Astrocyte (in vitro differentiated cells and primary cell): ENCODE measurements around the gene TTLL8. TPM values are rescaled to one million over a fixed set of nuclear protein-coding genes. Genes with fewer than 3 reads are reported as not detected.

ENCODE experiments used
- DNase-seq: peaks from one replicate; pipeline ENCODE4 v3.0.0-alpha.2; 2010; ENCODE audit warnings: low read depth
- FAIRE-seq: peaks from 2 replicates; lab custom pipeline; 2011; peaks lifted over from hg19 to GRCh38; lab: Jason Lieb, UNC
- H2AFZ ChIP-seq: 2 replicates; pipeline ENCODE4 v1.6.0; 2012; ENCODE audit warnings: low read depth, low read length, inconsistent platforms
- H3K27ac ChIP-seq: 2 replicates; pipeline ENCODE4 v1.5.1; 2011; ENCODE audit warnings: low read depth, low read length, inconsistent platforms
- H3K27me3 ChIP-seq: 2 replicates; pipeline ENCODE4 v1.6.0; 2011; ENCODE audit warnings: low read length, inconsistent platforms; ENCODE audit not compliant: insufficient read depth
- H3K36me3 ChIP-seq: 2 replicates; pipeline ENCODE4 v1.5.1; 2011; ENCODE audit warnings: low read length, inconsistent platforms; ENCODE audit not compliant: insufficient read depth
- H3K4me1 ChIP-seq: 2 replicates; pipeline ENCODE4 v1.5.1; 2011; ENCODE audit warnings: low read length, inconsistent platforms; ENCODE audit not compliant: insufficient read depth
- H3K4me2 ChIP-seq: 2 replicates; pipeline ENCODE4 v1.6.0; 2012; ENCODE audit warnings: low read length, inconsistent platforms
- H3K4me3 ChIP-seq: 2 replicates; pipeline ENCODE4 v1.5.1; 2011; ENCODE audit warnings: low read depth, mild to moderate bottlenecking, low read length, inconsistent platforms; ENCODE audit not compliant: insufficient read depth
- H3K79me2 ChIP-seq: 2 replicates; pipeline ENCODE4 v1.6.0; 2012; ENCODE audit warnings: mild to moderate bottlenecking, low read length, inconsistent platforms; ENCODE audit not compliant: insufficient read depth
- H3K9ac ChIP-seq: 2 replicates; pipeline ENCODE4 v1.6.0; 2012; ENCODE audit warnings: mild to moderate bottlenecking, low read length, inconsistent platforms
- H3K9me3 ChIP-seq: 2 replicates; pipeline ENCODE4 v1.5.1; 2012; ENCODE audit warnings: low read depth, mild to moderate bottlenecking, low read length, inconsistent platforms; ENCODE audit not compliant: insufficient read depth
- H4K20me1 ChIP-seq: 2 replicates; pipeline ENCODE4 v1.6.0; 2012; ENCODE audit warnings: low read length, inconsistent platforms; ENCODE audit not compliant: insufficient read depth
- H3K27ac Mint-ChIP-seq: one replicate; pipeline ENCODE4 v1.8.0; 2021; ENCODE audit warnings: mild to moderate bottlenecking, mixed read lengths; ENCODE audit not compliant: unreplicated experiment
- H3K27me3 Mint-ChIP-seq: one replicate; pipeline ENCODE4 v1.8.0; 2021; ENCODE audit warnings: low read depth, mixed read lengths; ENCODE audit not compliant: unreplicated experiment
- H3K36me3 Mint-ChIP-seq: one replicate; pipeline ENCODE4 v1.8.0; 2021; ENCODE audit warnings: low read depth, mixed read lengths; ENCODE audit not compliant: unreplicated experiment
- H3K4me1 Mint-ChIP-seq: one replicate; pipeline ENCODE4 v1.8.0; 2021; ENCODE audit warnings: low read depth, mixed read lengths; ENCODE audit not compliant: unreplicated experiment
- H3K4me3 Mint-ChIP-seq: one replicate; pipeline ENCODE4 v1.8.0; 2021; ENCODE audit warnings: mild to moderate bottlenecking, moderate library complexity, mixed read lengths; ENCODE audit not compliant: unreplicated experiment
- H3K9me3 Mint-ChIP-seq: one replicate; pipeline ENCODE4 v1.8.0; 2021; ENCODE audit warnings: mild to moderate bottlenecking, mixed read lengths; ENCODE audit not compliant: unreplicated experiment
- CTCF ChIP-seq: IDR thresholded peaks from 2 replicates; pipeline ENCODE4 v1.5.1; 2011; ENCODE audit warnings: low read depth, mild to moderate bottlenecking, inconsistent platforms, low read length, moderate library complexity; ENCODE audit not compliant: insufficient read depth
- EZH2 ChIP-seq: IDR thresholded peaks from 2 replicates; pipeline ENCODE4 v1.6.1; 2012; ENCODE audit warnings: mild to moderate bottlenecking, low read length, inconsistent platforms; ENCODE audit not compliant: insufficient read depth
- total RNA-seq: library from RNA; stranded (reverse); gene quantifications from 2 replicates; pipeline ENCODE4 v1.2.1, GENCODE V29; 2021

Gene TTLL8
- total RNA-seq, 1 donor from 2014 or later: not detected

GRCh38 chr22:49973018-49973961 lies 84.8 kb downstream of the TTLL8 start:
- Mint-ChIP-seq H3K4me3 (no peak overlapping the region), H3K4me1 (peaks cover 5% of the 10 kb centered on the region), H3K27ac (no peak overlapping the region), H3K36me3 (peaks cover 3% of the 10 kb centered on the region), H3K9me3 (peaks cover 2% of the 10 kb centered on the region), H3K27me3 (peaks cover 3% of the 10 kb centered on the region)
- no peak for FAIRE-seq
- H3K9ac ChIP-seq: no peak overlapping the region
- H2AFZ ChIP-seq: no peak overlapping the region
- H3K36me3 ChIP-seq: no peaks in the 10 kb centered on the region
- no peaks in the 10 kb centered on the region for H4K20me1 ChIP-seq
- no peak overlapping the region for H3K27ac ChIP-seq
- peak; percentile 39 for DNase-seq
- H3K4me3 ChIP-seq: no peak overlapping the region
- peaks cover 16% of the 10 kb centered on the region for H3K4me1 ChIP-seq
- no peaks in the 10 kb centered on the region for H3K9me3 ChIP-seq
- no peak overlapping the region for H3K4me2 ChIP-seq
- TF ChIP-seq EZH2: no peak
- no peak for TF ChIP-seq CTCF
- no peaks in the 10 kb centered on the region for H3K27me3 ChIP-seq
- H3K79me2 ChIP-seq: no peaks in the 10 kb centered on the region

- H3K27me3 Mint-ChIP-seq: peaks cover 2% of the 10 kb centered on the region
- H3K4me1 Mint-ChIP-seq: peaks cover 5% of the 10 kb centered on the region
- Histone ChIP-seq H3K79me2 (no peaks in the 10 kb centered on the region), H3K4me2 (no peak overlapping the region), H3K27ac (no peak overlapping the region), H3K36me3 (no peaks in the 10 kb centered on the region), H2AFZ (no peak overlapping the region), H3K4me1 (peaks cover 16% of the 10 kb centered on the region), H3K4me3 (no peak overlapping the region), H4K20me1 (peaks cover 7% of the 10 kb centered on the region), H3K9me3 (no peaks in the 10 kb centered on the region), H3K27me3 (no peaks in the 10 kb centered on the region), H3K9ac (no peak overlapping the region)
- H3K27ac Mint-ChIP-seq: no peak overlapping the region
- peaks cover 3% of the 10 kb centered on the region for H3K36me3 Mint-ChIP-seq
- H3K9me3 Mint-ChIP-seq: peaks cover 2% of the 10 kb centered on the region
- TF ChIP-seq CTCF (no peak), EZH2 (no peak)
- no peak overlapping the region for H3K4me3 Mint-ChIP-seq
- no peak for FAIRE-seq
- DNase-seq: no peak
These were observed 85.7 kb downstream of the TTLL8 start for GRCh38 chr22:49972163-49973017.
